ENCODE data around the gene MORC2.

Gene MORC2

GRCh38 chr22:30949934-30950660, 18.5 kb downstream of the MORC2 start:
- in situ Hi-C loops (cut with MboI; ENCODE audit: low sequenced_read_pairs): no loop called here

- in situ Hi-C loops (cut with MboI; ENCODE audit: low sequenced_read_pairs): no loop called here
Measured at GRCh38 chr22:30948930-30949342, 19.6 kb downstream of the MORC2 start.

GRCh38 chr22:30947816-30948454, 20.6 kb downstream of the MORC2 start:
- in situ Hi-C loops (cut with MboI; ENCODE audit: low sequenced_read_pairs): no loop called here

- in situ Hi-C loops (cut with MboI; ENCODE audit: low sequenced_read_pairs): no loop called here
Measured at GRCh38 chr22:30947173-30947815, 21.3 kb downstream of the MORC2 start.

- in situ Hi-C loops (cut with MboI; ENCODE audit: low sequenced_read_pairs): no loop called here
Measured at GRCh38 chr22:30946354-30946753, 22.2 kb downstream of the MORC2 start.

GRCh38 chr22:30945653-30946052, 22.9 kb downstream of the MORC2 start:
- in situ Hi-C loops (cut with MboI; ENCODE audit: low sequenced_read_pairs): no loop called here

- in situ Hi-C loops (cut with MboI; ENCODE audit: low sequenced_read_pairs): no loop called here
Measured at GRCh38 chr22:30944986-30945385, 23.6 kb downstream of the MORC2 start.

- in situ Hi-C loops (cut with MboI; ENCODE audit: low sequenced_read_pairs): no loop called here
Measured at GRCh38 chr22:30943368-30943767, 25.2 kb downstream of the MORC2 start.

GRCh38 chr22:30941363-30941740, 27.2 kb downstream of the MORC2 start:
- in situ Hi-C loops (cut with MboI; ENCODE audit: low sequenced_read_pairs): no loop called here

GRCh38 chr22:30940685-30941362, 27.8 kb downstream of the MORC2 start:
- in situ Hi-C loops (cut with MboI; ENCODE audit: low sequenced_read_pairs): no loop called here

GRCh38 chr22:30934053-30934452, 34.5 kb downstream of the MORC2 start:
- in situ Hi-C loops (cut with MboI; ENCODE audit: low sequenced_read_pairs): no loop called here

- in situ Hi-C loops (cut with MboI; ENCODE audit: low sequenced_read_pairs): no loop called here
Measured at GRCh38 chr22:30933457-30933856, 35.1 kb downstream of the MORC2 start.

- in situ Hi-C loops (cut with MboI; ENCODE audit: low sequenced_read_pairs): no loop called here
Measured at GRCh38 chr22:30932661-30933060, 35.9 kb downstream of the MORC2 start.

GRCh38 chr22:30931541-30932300, 36.9 kb downstream of the MORC2 start:
- in situ Hi-C loops (cut with MboI; ENCODE audit: low sequenced_read_pairs): no loop called here

GRCh38 chr22:30930228-30930627, 38.3 kb downstream of the MORC2 start:
- in situ Hi-C loops (cut with MboI; ENCODE audit: low sequenced_read_pairs): no loop called here

- in situ Hi-C loops (cut with MboI; ENCODE audit: low sequenced_read_pairs): loop anchor here (10.0 kb wide), 1 partner anchor 164 kb away; no protein-coding TSS in a partner anchor
Measured at GRCh38 chr22:30928401-30928800, 40.2 kb downstream of the MORC2 start.

- in situ Hi-C loops (cut with MboI; ENCODE audit: low sequenced_read_pairs): loop anchor here (10.0 kb wide), 1 partner anchor 163 kb away; no protein-coding TSS in a partner anchor
Measured at GRCh38 chr22:30927806-30928205, 40.8 kb downstream of the MORC2 start.

- in situ Hi-C loops (cut with MboI; ENCODE audit: low sequenced_read_pairs): loop anchor here (10.0 kb wide), 1 partner anchor 162 kb away; no protein-coding TSS in a partner anchor
Measured at GRCh38 chr22:30926706-30927105, 41.9 kb downstream of the MORC2 start.

- in situ Hi-C loops (cut with MboI; ENCODE audit: low sequenced_read_pairs): loop anchor here (10.0 kb wide), 1 partner anchor 161 kb away; no protein-coding TSS in a partner anchor
Measured at GRCh38 chr22:30925667-30926066, 42.9 kb downstream of the MORC2 start.

- in situ Hi-C loops (cut with MboI; ENCODE audit: low sequenced_read_pairs): loop anchor here (10.0 kb wide), 1 partner anchor 159 kb away; no protein-coding TSS in a partner anchor
Measured at GRCh38 chr22:30923168-30923900, 45.2 kb downstream of the MORC2 start.

All from HL-60/S4 treated with phorbol 12-myristate 13-acetate at 8.2 ng/mL for 4 days and 3 days (cell line).